WTC11 (cell line): ENCODE data around the gene TMEM164. TPM values are rescaled to one million over a fixed set of nuclear protein-coding genes. Genes with fewer than 3 reads are reported as not detected.

Source experiments
- ATAC-seq: fragments of 200-7000 bp; cut with Tn5 transposase; 2 replicates; pipeline ENCODE4 v1.10.0; 2021; ENCODE audit warnings: mild to moderate bottlenecking, moderate library complexity
- CTCF ChIA-PET: fragments of 300-600 bp; sonication (Branson Sonifier 250); formaldehyde crosslinking; loops from one replicate; lab custom pipeline; 2021; ENCODE audit warnings: antibody characterized with exemption; lab: Charles Lee
- POLR2A ChIA-PET: fragments of 350-600 bp; sonication (Branson Sonifier 250); formaldehyde crosslinking; loops from one replicate; lab custom pipeline; 2021; ENCODE audit warnings: antibody characterized with exemption; lab: Charles Lee
- DNase-seq: peaks from one replicate; pipeline ENCODE4 v3.0.0; 2021; ENCODE audit warnings: low spot score
- H3K27ac Mint-ChIP-seq: 2 replicates; pipeline ENCODE4 v1.8.0; 2021; ENCODE audit warnings: mixed read lengths
- H3K27me3 Mint-ChIP-seq: 2 replicates; pipeline ENCODE4 v1.8.0; 2021; ENCODE audit warnings: low read depth, mild to moderate bottlenecking, moderate library complexity, mixed read lengths
- H3K36me3 Mint-ChIP-seq: 2 replicates; pipeline ENCODE4 v1.8.0; 2021; ENCODE audit warnings: mixed read lengths
- H3K4me1 Mint-ChIP-seq: 2 replicates; pipeline ENCODE4 v1.8.0; 2022; ENCODE audit warnings: mixed read lengths
- H3K4me3 Mint-ChIP-seq: 2 replicates; pipeline ENCODE4 v1.8.0; 2021; ENCODE audit warnings: mild to moderate bottlenecking, moderate library complexity, mixed read lengths
- H3K9me3 Mint-ChIP-seq: 2 replicates; pipeline ENCODE4 v1.8.0; 2021; ENCODE audit warnings: mixed read lengths
- FOXJ3 ChIP-seq: sonication (generic); formaldehyde crosslinking; IDR thresholded peaks from 2 replicates; pipeline ENCODE4 v1.9.0; 2021; ENCODE audit warnings: missing genetic modification reagents, mild to moderate bottlenecking, borderline replicate concordance
- GTF2I ChIP-seq: fragments of 250-450 bp; sonication (Bioruptor Pico); conservative IDR thresholded peaks from 2 replicates; pipeline ENCODE4 v1.4.0; 2021; ENCODE audit warnings: mild to moderate bottlenecking
- JUN ChIP-seq: sonication (generic); formaldehyde crosslinking; IDR thresholded peaks from 2 replicates; pipeline ENCODE4 v1.8.0; 2023; ENCODE audit warnings: mild to moderate bottlenecking, missing genetic modification reagents
- NR2C2 ChIP-seq: sonication (generic); formaldehyde crosslinking; IDR thresholded peaks from 2 replicates; pipeline ENCODE4 v1.8.0; 2022; ENCODE audit warnings: mild to moderate bottlenecking, missing genetic modification reagents
- TEAD1 ChIP-seq: sonication (generic); formaldehyde crosslinking; IDR thresholded peaks from 2 replicates; pipeline ENCODE4 v1.8.0; 2022; ENCODE audit warnings: mild to moderate bottlenecking, missing genetic modification reagents
- TP53 ChIP-seq: sonication (generic); formaldehyde crosslinking; IDR thresholded peaks from 2 replicates; pipeline ENCODE4 v1.8.1; 2023; ENCODE audit warnings: mild to moderate bottlenecking, missing genetic modification reagents
- ZNF121 ChIP-seq: sonication (generic); formaldehyde crosslinking; IDR thresholded peaks from 2 replicates; pipeline ENCODE4 v1.8.0; 2023; ENCODE audit warnings: missing genetic modification reagents
- ZNF263 ChIP-seq: sonication (generic); formaldehyde crosslinking; IDR thresholded peaks from 2 replicates; pipeline ENCODE4 v1.8.1; 2022; ENCODE audit warnings: low read depth, mild to moderate bottlenecking, moderate library complexity, missing genetic modification reagents
- ZNF396 ChIP-seq: fragments of 250-450 bp; sonication (Bioruptor Pico); IDR thresholded peaks from 2 replicates; pipeline ENCODE4 v1.8.0; 2021; ENCODE audit warnings: mild to moderate bottlenecking, moderate library complexity, borderline replicate concordance
- ZNF671 ChIP-seq: fragments of 250-450 bp; sonication (Bioruptor Pico); IDR thresholded peaks from 2 replicates; pipeline ENCODE4 v1.8.0; 2021; ENCODE audit warnings: mild to moderate bottlenecking
- total RNA-seq: library from RNA; stranded (reverse); gene quantifications from 3 replicates; pipeline ENCODE4 v1.2.3, GENCODE V29; 2021
- TF ChIP-seq, protein P1 (sequence below): sonication (generic); formaldehyde crosslinking; conservative IDR thresholded peaks from 2 replicates; pipeline ENCODE4 v1.8.1; 2022; ENCODE audit warnings: mild to moderate bottlenecking, missing genetic modification reagents
- TF ChIP-seq, protein P2 (sequence below): fragments of 250-450 bp; sonication (Bioruptor Pico); IDR thresholded peaks from 2 replicates; pipeline ENCODE4 v2.1.2; 2022; ENCODE audit warnings: mild to moderate bottlenecking, moderate library complexity
- TF ChIP-seq, protein P3 (sequence below): sonication (generic); formaldehyde crosslinking; IDR thresholded peaks from 2 replicates; pipeline ENCODE4 v1.8.1; 2022; ENCODE audit warnings: mild to moderate bottlenecking, missing genetic modification reagents, moderate library complexity, borderline replicate concordance
- TF ChIP-seq, protein P4 (sequence below): sonication (generic); formaldehyde crosslinking; IDR thresholded peaks from 2 replicates; pipeline ENCODE4 v1.8.0; 2023; ENCODE audit warnings: missing genetic modification reagents, mild to moderate bottlenecking, borderline replicate concordance
- TF ChIP-seq, protein P5 (sequence below): sonication (generic); formaldehyde crosslinking; IDR thresholded peaks from 2 replicates; pipeline ENCODE4 v1.8.1; 2023; ENCODE audit warnings: mild to moderate bottlenecking, moderate library complexity, missing genetic modification reagents

Gene TMEM164
- total RNA-seq, 1 experiment from 2014 or later = 16.0 TPM

DNA sequence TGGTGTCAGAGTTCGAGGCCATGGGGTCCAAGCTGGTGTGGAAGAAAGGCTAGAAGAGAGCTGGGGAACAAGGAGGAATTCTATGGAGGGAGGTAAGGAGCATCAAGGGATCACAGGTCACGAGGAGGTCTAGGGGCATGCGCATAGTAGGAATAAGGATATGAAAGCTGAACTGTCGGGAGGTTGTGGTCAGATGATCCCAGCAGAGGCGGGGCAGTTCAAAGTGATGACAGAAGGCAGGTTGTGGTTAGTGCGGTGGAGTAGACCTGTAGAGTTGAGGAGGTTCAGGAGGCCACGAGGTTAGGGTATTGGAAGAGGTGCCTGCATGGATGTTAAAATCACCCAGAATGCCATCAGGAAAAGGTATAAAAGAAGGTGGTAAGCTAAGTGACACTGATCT, 156.3 kb downstream of the TMEM164 start:
- no peak for DNase-seq
- no peak overlapping the region for H3K4me3 Mint-ChIP-seq
- 0 out of 2 replicates have a peak, but pooled peaks cover 6% of the 10 kb centered on the region for H3K4me1 Mint-ChIP-seq
- ATAC-seq = no peak
- H3K36me3 Mint-ChIP-seq = no peaks in the 10 kb centered on the region
- TF ChIP-seq ZNF121 (CRISPR knock-in tag) (no peak), TP53 (CRISPR knock-in tag) (no peak), ZNF396 (CRISPR knock-in tag) (no peak), JUN (CRISPR knock-in tag) (no peak)
- TF ChIP-seq, protein P1, sequence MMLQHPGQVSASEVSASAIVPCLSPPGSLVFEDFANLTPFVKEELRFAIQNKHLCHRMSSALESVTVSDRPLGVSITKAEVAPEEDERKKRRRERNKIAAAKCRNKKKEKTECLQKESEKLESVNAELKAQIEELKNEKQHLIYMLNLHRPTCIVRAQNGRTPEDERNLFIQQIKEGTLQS (CRISPR knock-in tag) = no peak
- TF ChIP-seq, protein P2, sequence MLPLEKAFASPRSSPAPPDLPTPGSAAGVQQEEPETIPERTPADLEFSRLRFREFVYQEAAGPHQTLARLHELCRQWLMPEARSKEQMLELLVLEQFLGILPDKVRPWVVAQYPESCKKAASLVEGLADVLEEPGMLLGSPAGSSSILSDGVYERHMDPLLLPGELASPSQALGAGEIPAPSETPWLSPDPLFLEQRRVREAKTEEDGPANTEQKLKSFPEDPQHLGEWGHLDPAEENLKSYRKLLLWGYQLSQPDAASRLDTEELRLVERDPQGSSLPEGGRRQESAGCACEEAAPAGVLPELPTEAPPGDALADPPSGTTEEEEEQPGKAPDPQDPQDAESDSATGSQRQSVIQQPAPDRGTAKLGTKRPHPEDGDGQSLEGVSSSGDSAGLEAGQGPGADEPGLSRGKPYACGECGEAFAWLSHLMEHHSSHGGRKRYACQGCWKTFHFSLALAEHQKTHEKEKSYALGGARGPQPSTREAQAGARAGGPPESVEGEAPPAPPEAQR (CRISPR knock-in tag) = no peak
- TF ChIP-seq, protein P3, sequence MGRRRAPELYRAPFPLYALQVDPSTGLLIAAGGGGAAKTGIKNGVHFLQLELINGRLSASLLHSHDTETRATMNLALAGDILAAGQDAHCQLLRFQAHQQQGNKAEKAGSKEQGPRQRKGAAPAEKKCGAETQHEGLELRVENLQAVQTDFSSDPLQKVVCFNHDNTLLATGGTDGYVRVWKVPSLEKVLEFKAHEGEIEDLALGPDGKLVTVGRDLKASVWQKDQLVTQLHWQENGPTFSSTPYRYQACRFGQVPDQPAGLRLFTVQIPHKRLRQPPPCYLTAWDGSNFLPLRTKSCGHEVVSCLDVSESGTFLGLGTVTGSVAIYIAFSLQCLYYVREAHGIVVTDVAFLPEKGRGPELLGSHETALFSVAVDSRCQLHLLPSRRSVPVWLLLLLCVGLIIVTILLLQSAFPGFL = no peak
- TF ChIP-seq, all 79 proteins: peak for 0
- ChIA-PET CTCF (interaction anchor here (0.8 to 4.9 kb wide), 5 partner anchors 9 to 259 kb away, joined by 4 to 59 read pairs (median 7); no protein-coding TSS in a partner anchor), POLR2A (interaction anchor here (1.6 kb wide), 1 partner anchor 13 kb away, joined by 4 read pairs; no protein-coding TSS in a partner anchor)
- H3K9me3 Mint-ChIP-seq = no peaks in the 10 kb centered on the region
- no peaks in the 10 kb centered on the region for H3K27me3 Mint-ChIP-seq
- H3K27ac Mint-ChIP-seq = no peak overlapping the region

DNA sequence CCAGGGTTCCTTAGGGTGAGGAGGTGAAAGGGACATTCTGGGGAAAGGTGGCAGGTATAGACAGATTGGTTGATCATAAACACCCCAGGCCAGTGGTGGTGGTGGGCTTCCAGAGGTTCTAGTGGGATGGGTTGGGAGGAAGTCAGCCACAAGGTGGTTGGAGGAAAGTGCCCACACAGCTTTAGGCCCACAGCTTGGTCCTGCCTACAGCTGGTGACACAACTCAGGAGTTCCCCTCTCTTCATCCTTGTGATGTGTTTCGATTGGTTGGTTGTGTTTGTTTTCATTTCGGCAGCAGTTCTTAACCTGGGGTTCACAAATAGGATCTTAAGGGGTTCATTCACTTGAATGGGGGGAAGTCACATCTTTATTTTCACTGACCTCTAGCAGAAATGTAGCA, 157.0 kb downstream of the TMEM164 start:
- ChIA-PET POLR2A (interaction anchor here (1.6 kb wide), 1 partner anchor 13 kb away, joined by 4 read pairs; no protein-coding TSS in a partner anchor), CTCF (interaction anchor here (1.0 to 4.9 kb wide), 17 partner anchors 13 to 265 kb away, joined by 3 to 59 read pairs (median 5); partner anchors contain the start of gene AMMECR1)
- no peaks in the 10 kb centered on the region for H3K9me3 Mint-ChIP-seq
- DNase-seq (no peak), ATAC-seq (no peak)
- TF ChIP-seq, protein P4, sequence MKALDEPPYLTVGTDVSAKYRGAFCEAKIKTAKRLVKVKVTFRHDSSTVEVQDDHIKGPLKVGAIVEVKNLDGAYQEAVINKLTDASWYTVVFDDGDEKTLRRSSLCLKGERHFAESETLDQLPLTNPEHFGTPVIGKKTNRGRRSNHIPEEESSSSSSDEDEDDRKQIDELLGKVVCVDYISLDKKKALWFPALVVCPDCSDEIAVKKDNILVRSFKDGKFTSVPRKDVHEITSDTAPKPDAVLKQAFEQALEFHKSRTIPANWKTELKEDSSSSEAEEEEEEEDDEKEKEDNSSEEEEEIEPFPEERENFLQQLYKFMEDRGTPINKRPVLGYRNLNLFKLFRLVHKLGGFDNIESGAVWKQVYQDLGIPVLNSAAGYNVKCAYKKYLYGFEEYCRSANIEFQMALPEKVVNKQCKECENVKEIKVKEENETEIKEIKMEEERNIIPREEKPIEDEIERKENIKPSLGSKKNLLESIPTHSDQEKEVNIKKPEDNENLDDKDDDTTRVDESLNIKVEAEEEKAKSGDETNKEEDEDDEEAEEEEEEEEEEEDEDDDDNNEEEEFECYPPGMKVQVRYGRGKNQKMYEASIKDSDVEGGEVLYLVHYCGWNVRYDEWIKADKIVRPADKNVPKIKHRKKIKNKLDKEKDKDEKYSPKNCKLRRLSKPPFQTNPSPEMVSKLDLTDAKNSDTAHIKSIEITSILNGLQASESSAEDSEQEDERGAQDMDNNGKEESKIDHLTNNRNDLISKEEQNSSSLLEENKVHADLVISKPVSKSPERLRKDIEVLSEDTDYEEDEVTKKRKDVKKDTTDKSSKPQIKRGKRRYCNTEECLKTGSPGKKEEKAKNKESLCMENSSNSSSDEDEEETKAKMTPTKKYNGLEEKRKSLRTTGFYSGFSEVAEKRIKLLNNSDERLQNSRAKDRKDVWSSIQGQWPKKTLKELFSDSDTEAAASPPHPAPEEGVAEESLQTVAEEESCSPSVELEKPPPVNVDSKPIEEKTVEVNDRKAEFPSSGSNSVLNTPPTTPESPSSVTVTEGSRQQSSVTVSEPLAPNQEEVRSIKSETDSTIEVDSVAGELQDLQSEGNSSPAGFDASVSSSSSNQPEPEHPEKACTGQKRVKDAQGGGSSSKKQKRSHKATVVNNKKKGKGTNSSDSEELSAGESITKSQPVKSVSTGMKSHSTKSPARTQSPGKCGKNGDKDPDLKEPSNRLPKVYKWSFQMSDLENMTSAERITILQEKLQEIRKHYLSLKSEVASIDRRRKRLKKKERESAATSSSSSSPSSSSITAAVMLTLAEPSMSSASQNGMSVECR = no peak
- TF ChIP-seq FOXJ3 (CRISPR knock-in tag) (no peak), NR2C2 (CRISPR knock-in tag) (no peak), TEAD1 (no peak), ZNF263 (CRISPR knock-in tag) (no peak), ZNF671 (CRISPR knock-in tag) (no peak), GTF2I (CRISPR knock-in tag) (no peak)
- TF ChIP-seq, protein P5, sequence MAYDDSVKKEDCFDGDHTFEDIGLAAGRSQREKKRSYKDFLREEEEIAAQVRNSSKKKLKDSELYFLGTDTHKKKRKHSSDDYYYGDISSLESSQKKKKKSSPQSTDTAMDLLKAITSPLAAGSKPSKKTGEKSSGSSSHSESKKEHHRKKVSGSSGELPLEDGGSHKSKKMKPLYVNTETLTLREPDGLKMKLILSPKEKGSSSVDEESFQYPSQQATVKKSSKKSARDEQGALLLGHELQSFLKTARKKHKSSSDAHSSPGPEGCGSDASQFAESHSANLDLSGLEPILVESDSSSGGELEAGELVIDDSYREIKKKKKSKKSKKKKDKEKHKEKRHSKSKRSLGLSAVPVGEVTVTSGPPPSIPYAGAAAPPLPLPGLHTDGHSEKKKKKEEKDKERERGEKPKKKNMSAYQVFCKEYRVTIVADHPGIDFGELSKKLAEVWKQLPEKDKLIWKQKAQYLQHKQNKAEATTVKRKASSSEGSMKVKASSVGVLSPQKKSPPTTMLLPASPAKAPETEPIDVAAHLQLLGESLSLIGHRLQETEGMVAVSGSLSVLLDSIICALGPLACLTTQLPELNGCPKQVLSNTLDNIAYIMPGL = no peak
- TF ChIP-seq, protein P1 (CRISPR knock-in tag) = no peak
- H3K36me3 Mint-ChIP-seq = no peaks in the 10 kb centered on the region
- H3K27me3 Mint-ChIP-seq = no peaks in the 10 kb centered on the region
- H3K27ac Mint-ChIP-seq = no peak overlapping the region
- no peak overlapping the region for H3K4me3 Mint-ChIP-seq
- 0 out of 2 replicates have a peak, but pooled peaks cover 6% of the 10 kb centered on the region for H3K4me1 Mint-ChIP-seq
